NCI-H2171 (cell line): ENCODE measurements around the gene MCAM.
A peak's percentile ranks its signal among the peaks of the same experiment; 100 is the strongest.

Experiments
- DNase-seq: peaks from one replicate; lab custom pipeline; 2025; lab: John Stamatoyannopoulos, UW

Gene MCAM

DNA sequence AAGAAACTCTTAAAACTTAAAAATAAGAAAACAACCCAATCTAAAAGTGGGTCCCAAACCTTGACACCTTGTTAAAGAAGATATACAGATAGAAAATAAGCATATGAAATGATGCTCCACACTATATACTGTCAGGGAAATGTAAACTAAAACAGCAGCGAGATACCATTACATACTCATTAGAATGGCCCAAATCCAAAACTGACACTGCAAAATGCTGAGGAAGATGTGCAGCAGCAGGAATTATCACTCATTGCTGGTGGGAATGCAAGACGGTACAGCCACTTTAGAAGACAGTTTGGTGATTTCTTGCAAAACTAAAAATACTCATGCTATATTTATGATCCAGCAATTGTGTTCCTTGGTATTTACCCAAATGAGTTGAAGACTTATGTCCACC lies 12.4 kb upstream of the MCAM start:
- DNase-seq: no peak

DNA sequence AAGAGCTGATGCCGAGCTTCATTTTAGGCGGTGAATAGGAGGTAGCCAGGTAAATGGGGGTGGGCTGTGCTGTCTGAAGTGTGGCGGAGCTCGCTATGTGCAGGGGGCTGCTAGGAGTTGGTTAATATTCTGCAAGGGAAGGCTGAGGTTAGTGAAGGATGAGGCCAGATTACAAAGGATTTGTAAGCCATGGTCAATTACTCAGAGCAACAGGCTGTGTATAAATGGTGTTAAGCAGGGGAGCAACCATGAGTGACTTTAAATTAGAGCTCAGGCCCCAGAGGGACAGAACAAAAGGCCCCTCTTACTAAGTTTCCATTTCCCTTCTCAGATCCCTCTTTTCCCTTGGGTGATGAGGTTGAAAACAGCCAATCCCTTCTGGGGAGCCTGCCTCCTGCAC lies 7.3 kb upstream of the MCAM start:
- DNase-seq: no peak

DNA sequence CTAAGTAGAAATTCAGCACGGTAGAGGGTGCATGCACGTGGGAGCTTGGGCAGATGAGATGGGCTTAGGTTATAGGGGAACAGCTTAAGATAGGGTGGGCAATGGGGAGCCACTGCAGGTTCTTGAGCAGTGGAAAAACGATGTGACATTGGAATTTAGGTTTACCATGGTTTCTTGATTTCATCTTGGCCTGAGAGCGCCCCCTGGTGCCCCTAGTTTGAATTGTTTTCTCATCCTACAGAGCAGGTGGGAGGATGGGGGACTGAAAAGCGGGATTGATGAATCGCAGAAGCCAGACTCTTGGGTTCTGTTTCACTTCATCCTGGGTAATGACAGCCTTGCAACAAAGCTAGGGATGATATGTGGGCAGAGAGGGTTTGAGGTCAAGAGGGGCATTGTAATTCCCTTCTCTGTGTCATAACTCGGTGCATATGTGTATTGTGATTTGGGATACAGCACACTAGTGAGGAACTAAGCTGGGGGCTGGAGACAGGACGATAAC lies 6.7 kb upstream of the MCAM start:
- DNase-seq: no peak

DNA sequence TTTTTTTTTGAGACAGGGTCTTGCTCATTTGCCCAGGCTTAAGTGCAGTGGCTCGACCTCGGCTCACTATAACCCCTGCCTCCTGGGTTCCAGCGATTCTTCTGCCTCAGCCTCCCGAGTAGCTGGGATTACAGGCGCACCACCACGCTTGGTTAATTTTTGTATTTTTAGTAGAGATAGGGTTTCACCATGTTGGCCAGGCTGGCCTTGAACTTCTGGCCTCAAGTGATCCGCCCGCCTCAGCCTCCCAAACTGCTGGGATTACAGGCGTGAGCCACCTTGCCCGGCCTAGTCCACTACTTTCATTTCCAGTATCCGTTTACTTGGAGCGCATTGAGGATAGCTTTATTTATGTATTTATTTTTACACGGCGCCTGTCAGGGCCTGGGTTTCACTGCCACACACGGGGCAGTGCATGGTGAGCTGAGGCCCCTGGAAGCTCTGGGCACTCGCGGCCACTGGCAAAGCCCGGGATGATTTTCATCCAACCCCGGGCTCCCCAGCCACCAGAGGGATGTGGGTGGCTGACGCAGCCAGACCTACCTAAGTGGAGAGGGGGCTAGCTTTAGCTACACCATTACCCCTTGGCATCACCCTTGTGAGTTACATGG lies 6.1 kb upstream of the MCAM start:
- DNase-seq: no peak

DNA sequence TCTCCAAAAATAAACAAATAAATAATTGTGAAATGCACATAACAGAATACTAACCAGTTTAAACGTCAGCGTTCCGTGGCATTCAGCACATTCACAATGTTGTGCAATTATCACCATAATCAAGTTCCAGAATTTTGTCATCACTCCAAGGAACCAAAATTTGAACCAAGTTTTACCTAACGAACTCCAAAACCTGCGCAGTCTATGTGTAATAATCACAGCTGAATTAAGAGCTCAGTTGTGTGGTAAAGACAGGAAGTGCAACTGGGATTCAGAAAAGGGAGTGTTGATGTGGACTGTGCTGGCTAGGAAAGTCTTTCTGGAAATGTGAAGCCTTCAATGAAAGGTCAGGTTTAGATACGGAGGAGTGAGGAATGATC lies 5.4 kb upstream of the MCAM start:
- DNase-seq: no peak

DNA sequence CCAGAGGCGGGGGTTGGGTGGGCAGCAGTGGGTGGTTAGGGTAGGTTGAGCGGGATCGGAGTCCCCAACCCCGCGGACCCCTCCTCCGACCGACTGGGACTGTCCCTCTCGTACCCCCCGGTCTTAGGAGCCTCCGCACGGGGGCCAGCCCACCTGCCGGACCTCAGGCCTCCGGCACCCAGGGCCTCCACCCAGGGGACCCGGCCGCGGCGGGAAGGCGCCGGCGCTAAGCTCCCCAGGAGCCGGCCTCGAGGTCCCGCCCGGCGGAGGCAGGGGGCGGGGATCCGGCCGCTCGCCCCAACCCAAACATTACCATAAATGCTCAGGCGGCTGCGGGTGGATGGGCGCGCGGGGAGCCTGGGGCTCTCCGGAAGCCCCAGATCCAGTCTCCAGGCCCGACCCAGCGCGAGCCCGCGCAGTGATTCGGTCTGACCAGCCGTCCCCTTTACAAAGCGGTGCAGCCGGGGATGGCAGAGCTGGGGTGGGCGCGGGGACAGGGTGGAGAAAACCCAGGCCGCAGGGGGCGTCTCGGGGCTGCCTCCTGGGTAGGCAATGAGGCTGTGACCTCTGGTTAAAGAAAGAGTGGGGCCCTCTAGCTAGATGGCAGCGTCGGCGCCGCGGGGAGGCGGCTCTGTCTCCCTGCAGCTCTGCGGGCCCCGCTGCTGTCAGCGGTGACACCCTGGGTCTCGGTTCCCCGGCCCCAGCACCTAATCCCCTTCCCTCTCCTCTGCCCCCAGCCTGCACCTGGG lies 4.0 kb upstream of the MCAM start:
- no peak for DNase-seq

DNA sequence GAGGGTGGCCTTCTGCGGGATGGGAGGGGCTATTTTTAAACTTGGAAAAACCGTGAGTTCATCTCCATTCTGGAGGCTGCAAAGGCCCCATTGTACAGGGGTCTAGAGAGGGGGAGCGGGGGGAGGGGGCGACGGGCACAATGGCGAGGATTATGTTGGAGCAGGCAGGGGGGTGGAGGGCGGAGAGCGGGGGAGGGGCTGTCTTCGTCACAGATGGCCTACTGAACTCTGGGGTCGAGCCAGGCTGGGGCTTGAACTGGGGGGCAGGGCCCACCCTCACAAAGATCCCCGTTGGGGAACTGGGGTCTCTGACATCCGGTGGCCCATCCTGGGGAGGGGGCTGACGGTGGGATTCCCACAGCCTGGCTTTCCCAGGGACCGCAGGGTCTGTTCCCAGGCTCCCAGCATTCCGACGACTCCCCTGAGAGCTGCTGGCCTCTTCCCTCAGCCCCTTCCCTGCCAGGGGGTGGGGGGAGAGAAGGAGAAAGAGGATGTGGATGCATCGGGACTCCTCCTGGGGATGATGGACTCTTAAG lies 3.4 kb upstream of the MCAM start:
- no peak for DNase-seq

DNA sequence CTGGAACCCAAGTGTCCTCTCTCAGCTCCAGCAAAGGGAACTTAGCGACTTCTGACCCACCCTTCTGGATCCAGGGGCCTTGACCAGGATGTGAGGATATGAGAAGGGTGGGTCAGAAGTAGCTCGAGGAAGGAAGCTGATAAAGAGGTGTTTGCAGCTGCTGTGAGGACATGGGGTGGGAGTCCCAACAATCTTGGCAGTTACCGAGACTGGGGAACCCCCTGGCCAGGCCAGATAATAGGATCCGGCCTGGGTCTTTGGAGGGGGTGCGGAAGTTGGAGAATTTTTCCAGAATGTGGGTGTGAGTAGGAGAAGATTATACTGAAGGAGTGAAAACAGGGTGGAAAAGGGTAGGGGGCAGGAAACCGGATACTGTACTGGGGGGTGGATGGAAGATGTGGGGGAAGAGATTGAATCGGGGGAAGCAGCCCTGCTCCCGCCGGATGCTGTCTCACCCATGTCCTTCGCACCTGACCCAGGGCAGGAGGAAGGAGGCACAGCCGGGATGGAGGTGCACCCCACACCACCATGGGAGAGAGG lies 2.8 kb upstream of the MCAM start:
- DNase-seq: no peak

DNA sequence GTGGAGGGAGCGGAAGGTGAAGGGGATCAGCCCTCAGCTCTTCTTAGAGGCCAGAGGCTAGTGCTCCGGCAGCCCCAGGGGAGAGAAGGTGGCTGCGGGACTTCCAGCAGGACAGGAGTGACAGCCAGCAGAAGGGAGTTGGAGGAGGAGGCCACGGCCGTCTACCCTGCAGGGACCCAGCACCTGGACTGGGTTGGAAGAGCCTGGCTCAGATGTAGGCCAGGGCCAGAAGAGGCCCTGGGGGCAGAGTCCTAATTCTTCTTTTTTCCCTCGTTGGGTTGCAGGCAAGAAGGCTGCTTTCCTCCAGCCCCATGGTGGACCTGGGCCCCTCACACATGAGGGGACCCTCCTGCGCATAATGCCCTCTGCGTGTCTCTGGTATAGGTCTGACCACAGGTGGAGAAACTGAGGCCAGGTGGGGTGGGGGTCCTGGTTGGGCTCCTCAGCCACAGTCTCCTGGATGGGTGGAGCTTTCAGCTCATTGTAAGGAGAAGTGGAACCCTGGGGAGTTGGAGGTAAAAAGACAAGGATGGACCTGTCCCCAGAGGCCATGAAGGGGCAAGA lies 2.3 kb upstream of the MCAM start:
- DNase-seq: no peak

DNA sequence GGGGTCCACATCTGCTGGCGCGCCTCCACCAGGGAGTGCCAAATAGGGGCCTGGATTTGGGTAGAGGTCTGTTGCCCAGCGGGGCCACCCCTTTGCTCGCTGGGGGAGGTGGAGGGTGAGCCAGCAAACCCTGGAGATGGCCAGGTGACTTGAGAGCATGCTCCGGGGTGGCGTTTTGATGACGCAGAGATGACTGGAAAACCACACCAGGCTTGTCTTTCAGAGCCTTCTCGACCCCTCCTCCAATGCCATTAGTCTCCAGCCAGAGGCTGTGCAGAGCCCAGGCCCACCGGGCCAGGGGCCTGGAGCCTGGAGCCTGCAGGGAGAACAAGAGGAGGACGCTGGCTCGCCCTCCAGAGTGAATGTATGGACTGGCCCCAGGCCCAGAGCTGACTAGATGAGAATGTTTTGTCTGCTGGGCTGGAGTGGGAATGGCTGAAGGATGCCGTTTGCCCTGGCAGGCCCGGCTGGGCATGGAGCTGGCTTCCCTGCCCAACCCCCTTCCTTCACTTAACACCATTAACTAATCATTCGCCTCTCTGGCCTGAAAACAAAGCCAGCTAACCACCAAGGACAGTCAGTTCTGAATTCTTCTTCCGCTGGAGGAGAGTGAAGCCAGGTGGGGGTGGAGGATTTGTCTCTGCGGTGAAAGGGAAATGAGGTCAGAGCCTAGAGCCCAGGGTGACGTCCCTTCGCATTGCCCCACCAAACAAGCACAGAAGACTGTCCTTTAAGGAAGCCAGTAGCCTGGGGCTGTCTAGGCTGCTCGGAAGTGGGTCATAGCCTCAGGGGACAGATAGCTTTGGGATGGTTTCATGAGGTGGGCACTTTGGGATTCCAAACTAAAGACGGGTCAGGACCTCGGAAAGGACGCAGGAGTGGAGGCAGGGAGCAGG lies 1.6 kb upstream of the MCAM start:
- DNase-seq: no peak

DNA sequence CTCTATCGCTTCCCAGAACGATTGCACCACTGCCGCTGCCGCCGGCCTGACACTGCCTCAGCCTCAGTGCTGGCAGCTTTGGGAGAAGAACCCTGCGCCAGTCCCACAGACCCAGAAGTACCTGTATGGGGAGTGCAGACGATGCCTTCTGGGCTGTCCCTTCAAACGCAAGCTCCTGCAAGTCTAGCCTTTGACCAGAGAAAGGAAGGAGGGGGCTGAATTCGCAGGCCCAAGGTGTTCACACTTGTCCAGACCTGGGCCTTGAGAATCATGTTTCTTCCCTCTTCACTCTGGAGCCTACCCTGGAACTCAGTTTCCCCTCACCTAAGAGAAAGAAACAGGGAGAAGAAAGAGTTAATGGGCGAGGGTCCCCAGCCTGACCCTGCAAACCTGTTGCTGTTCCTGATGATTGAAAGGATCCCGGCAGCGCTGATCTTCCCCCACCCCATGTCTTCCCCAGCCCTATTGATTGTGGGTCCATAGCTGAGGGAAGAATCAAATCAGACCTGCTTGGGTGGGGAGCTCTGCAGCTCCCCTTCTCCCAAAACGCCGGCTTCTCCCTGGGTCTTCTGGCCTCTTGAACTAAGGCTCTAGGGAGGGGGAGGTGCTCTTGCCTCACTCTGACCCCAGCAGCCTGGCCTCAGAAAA lies 786 bp upstream of the MCAM start:
- no peak for DNase-seq

DNA sequence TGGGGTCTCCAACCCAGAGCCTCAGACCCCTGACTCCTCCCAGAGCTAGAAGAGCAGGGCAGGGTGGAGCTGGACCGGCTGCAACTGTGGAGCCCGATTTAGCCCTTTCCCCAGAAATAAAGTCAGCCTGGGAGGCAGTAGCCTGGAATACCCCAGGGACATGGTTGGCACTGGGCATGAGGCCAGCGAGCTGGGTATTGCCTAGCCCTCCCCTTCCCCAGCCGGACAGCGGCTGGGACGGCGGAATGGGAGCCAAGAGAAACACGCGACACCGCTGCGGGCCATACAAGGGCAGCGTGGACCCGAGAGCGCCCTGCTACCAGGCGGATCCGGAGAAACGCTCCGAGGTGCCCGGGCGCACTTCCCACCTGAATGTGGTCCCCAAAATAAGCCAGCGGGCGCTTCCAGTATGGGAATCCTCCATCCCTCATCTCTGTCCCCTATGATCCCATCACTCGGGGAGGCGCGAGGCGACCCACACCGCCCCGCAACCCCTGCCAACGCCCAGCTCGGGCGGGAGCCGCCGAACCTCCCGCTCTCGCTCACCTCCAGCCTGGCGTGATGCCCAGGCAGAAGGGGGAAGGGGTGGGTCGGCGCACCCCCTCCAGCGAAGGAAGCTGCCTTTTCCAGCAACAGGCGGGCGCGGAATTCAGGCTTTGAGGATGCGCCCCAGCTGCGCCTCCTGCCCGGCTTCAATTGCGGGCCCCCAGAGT lies 758 bp downstream of the MCAM start:
- DNase-seq: peak; percentile 45

DNA sequence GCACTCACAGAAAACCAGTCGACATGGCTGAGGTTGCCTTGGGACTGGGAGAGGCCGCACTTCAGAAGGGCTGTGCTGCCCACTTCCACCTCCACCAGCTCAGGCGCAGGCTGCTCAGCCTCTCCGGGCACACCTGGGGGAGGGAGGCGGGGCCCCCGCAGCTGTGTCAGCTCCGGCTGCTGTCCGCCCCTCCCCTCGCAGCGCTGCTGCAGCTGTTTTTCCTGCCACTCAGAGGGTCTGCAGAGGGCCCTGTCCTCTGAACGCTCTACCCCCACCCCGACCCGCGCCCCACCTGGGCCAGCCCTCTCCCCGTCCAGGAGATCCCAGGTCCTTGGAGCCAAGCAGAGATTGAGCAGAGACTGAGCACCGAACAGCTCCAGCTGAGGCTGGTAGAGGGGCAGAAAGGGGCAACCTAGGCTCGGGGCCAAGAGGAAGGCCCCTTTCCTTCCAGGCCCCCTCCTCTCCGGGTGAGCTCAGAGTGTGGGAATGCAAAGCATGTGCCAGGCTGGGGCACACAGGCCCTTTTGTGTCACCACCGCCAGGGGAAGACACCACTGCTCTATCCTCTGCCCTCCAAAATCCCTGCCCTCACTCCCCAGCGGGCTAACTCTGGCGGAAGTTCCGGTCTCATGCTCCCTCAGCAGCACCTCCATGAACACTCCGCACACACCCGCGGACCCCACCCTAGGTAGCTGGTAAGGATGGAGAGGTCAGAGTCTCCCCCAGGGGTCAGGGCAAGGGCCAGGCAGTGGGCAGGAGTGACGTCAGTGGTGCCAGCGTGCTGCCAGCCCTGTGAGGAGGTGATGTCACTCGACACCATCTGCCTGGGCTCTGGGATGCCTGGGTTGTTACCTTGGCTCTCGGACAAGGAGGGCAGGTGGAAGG lies 1.6 kb downstream of the MCAM start:
- no peak for DNase-seq

DNA sequence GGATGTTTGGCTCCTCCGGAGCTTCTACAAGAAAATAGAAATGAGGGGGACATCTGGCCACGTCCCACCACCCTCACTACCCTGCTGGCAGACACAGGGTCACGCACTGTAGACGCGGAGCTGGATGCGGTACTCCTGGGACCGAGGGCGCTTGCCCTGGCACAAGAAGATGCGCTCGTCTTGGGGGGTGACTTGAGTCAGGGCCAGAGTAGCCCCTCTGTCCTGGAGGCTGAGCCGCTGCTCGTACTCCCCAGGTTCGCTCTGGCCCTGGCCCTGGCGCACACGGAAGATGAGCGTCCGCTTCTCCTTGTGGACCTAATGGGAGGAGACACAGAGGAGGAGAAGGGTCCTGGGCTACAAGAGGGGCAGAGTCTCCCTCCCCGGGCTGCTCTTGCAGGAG lies 2.2 kb downstream of the MCAM start:
- no peak for DNase-seq

DNA sequence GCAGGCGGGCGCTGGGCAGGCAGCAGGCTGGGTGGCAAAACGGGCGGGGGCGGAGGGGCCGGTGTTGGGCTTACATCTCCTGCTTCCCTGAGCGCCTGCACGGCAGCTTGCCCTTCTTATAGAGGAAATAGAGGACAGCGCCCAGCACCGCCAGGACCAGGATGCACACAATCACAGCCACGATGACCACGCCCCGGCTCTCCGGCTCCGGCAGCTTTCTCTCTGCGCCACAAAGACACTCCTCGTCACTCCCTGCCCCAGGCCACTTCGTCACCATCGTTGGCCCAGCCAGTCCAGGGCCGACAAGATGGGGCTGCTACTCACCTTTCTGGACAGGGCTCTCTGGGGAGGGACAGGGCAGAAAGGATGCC lies 6.3 kb downstream of the MCAM start:
- DNase-seq: no peak

DNA sequence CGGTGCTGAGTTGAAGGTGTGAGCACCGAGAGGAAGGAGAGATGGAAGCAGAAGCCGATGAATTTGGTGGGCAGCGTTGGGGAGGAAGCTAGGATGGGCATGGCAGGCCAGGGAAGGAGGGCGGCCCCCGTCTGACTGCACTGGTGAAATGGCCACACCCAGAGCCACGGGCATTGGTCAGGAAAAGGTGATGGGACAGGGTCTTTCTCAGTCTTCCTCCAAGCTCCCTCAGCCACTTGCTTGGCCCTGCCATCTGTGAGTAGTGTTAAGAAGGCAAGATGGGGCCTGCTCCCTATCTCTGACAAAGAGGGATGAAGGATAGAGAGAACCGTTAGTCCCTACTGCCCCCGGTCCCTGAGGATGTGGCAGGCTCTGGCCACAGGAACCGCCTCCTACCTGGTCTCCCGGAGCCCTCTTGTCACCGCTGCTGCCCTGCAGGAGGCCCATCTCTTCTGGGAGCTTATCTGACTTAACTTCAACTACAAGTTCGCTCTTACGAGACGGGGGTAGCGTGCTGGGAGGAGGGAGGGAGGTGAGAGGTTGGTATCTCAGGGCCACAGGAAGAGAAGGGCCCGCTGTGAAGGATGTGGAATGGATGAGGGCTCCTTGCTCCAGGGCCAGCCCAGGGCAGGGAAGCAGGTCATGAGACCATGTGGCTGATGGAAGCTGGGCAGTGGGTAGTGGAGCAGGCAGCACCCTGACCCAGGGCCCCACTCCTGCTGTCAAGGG lies 6.8 kb downstream of the MCAM start:
- DNase-seq: no peak

DNA sequence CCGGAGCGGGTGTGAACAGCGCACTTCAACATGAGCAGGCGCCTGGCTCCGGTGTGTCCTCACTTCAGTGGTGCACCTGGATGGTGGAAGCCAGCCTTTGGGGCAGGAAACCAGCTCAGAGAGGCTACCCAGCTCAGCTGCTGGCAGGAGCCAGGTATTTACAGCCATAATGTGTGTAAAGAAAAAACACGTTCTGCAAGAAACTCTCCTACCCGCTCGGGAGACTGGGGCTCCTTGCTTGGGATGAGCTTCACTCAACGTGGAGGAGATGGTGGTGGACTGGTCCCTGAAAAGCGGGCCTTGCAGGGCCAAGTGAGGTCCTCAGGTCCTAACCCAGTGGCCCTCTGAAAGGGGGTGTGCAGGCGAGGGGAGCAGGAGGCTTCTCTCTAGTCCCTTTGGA lies 7.5 kb downstream of the MCAM start:
- no peak for DNase-seq

DNA sequence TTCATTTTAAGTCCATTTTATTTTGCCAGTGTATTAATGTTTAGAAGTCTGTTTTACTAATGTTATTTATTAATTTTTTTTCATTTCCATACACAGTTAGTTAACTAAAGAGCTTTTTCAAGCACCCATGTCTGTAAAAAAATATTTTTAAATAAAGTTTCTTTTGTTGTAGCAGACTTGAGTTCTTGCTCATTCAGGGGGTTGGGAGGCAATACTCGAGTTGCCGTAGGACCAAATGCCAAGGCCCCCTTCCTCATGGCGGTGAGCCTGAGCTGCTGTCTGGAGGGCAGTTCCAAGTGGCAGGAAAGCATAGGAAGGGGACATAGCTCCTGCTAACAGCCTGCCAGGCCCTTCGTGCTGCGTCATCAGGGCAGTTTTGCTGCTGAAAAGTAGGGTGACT lies 9.0 kb downstream of the MCAM start:
- DNase-seq: no peak

DNA sequence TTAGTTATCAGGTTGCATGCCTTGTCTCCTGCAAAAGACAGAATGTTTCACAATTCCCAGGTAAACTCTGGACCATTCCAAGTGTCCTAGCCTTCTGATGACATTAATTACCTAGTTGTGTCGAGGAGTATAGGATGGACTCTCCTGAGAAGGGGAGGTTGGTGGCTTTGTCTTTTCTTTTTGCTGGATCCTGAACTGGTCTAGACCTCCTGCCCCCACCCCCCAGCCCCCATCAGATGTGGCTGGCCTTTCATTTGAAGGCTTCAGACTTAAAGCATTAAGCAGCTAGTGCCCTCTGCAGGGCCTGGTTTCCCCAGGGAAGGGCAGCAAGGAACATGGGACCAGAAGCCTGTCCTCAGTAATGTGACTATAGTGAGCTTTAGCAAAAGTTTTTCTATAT lies 9.7 kb downstream of the MCAM start:
- DNase-seq: no peak
